Skeletal muscle satellite cell (primary cell): ENCODE measurements around the gene ADAMTS16.

Source experiments
- H3K27me3 ChIP-seq: 2 replicates; pipeline ENCODE4 v1.7.0; 2013; ENCODE audit warnings: low read length; ENCODE audit not compliant: control insufficient read depth, insufficient read depth
- H3K36me3 ChIP-seq: 2 replicates; pipeline ENCODE4 v1.7.0; 2013; ENCODE audit warnings: mild to moderate bottlenecking, control low read depth, low read length; ENCODE audit not compliant: insufficient read depth
- H3K4me1 ChIP-seq: 2 replicates; pipeline ENCODE4 v1.7.0; 2013; ENCODE audit warnings: low read length; ENCODE audit not compliant: control insufficient read depth, insufficient read depth
- H3K4me2 ChIP-seq: 2 replicates; pipeline ENCODE4 v1.7.0; 2013; ENCODE audit warnings: mild to moderate bottlenecking, low read length
- H3K4me3 ChIP-seq: 2 replicates; pipeline ENCODE4 v1.7.0; 2013; ENCODE audit warnings: low read length
- H3K9ac ChIP-seq: 2 replicates; pipeline ENCODE4 v1.7.0; 2013; ENCODE audit warnings: mild to moderate bottlenecking, low read depth, low read length, moderate library complexity
- H3K9me3 ChIP-seq: replicated peaks from 2 replicates; pipeline ENCODE4 v1.7.0; 2013; ENCODE audit warnings: mild to moderate bottlenecking, control low read depth, low read length

Gene ADAMTS16

DNA sequence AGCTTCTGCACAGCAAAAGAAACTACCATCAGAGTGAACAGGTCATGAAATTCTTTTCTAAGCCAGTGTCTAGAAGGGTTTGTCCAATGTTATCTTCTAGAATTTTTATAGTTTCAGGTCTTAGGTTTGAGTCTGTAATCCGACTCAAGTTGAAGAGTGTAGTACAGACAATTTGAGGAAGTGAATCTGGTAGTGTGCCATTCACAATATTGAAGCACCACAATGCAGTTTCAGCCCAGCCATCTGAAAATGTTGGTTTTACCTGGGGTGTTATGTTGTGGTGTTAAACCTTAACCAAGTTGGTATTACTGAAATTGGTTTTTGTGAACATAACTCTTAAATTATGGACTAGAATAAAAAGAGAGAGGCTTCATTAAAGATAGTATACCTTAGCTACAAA is 77.2 kb downstream of the ADAMTS16 start:
- no peaks in the 10 kb centered on the region for H3K36me3 ChIP-seq
- no peaks in the 10 kb centered on the region for H3K27me3 ChIP-seq
- no peak overlapping the region for H3K4me3 ChIP-seq
- no peaks in the 10 kb centered on the region for H3K9me3 ChIP-seq
- no peaks in the 10 kb centered on the region for H3K4me1 ChIP-seq
- no peak overlapping the region for H3K9ac ChIP-seq
- no peak overlapping the region for H3K4me2 ChIP-seq

DNA sequence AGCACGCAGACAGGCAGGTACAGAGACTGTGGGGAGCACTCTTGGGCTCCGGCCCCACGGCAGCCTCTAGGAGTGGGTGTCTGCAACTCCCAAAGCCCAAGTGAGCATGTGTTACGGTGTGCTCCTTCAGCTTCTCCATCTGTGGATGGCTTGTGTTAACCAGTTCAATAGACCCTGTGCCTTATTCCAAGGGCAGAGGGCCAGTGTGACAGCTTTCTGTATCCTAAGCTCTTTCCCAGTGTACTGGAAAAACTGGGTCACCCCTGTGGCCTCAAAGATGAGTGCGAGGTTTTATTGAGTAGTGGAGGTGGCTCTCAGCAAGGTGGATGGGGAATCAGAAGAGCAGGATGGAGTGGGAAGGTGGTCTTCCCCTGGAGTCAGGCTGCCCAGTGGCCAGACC is 78.3 kb downstream of the ADAMTS16 start:
- Histone ChIP-seq H3K36me3 (no peaks in the 10 kb centered on the region), H3K4me2 (no peak overlapping the region), H3K4me3 (no peak overlapping the region), H3K4me1 (no peaks in the 10 kb centered on the region), H3K9me3 (no peaks in the 10 kb centered on the region), H3K27me3 (no peaks in the 10 kb centered on the region), H3K9ac (no peak overlapping the region)

DNA sequence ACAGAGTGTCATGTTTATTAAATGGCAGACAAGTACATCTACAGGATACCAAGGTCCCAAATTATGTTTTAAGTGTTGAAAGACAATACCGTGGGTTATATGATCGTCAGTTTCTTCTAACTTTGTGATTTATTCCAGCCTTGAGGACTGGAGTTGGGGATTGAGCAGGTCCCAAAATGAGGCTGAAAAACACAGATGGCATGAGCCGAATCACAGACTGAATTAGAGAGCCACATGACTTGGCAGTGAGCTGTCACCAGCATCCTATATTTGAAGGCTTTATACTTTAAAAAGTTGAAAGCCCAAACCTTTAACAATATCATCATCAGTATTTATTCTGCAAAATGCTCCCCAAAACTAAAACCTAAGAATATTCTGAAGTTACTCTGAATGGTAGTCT is 79.4 kb downstream of the ADAMTS16 start:
- no peak overlapping the region for H3K4me3 ChIP-seq
- no peaks in the 10 kb centered on the region for H3K4me1 ChIP-seq
- H3K4me2 ChIP-seq: no peak overlapping the region
- H3K9ac ChIP-seq: no peak overlapping the region
- H3K27me3 ChIP-seq: no peaks in the 10 kb centered on the region
- H3K9me3 ChIP-seq: no peaks in the 10 kb centered on the region
- no peaks in the 10 kb centered on the region for H3K36me3 ChIP-seq

GRCh38 chr5:5220901-5221631 is 80.9 kb downstream of the ADAMTS16 start:
- no peak overlapping the region for H3K9ac ChIP-seq
- no peaks in the 10 kb centered on the region for H3K9me3 ChIP-seq
- H3K4me2 ChIP-seq: no peak overlapping the region
- H3K4me3 ChIP-seq: no peak overlapping the region
- H3K36me3 ChIP-seq: no peaks in the 10 kb centered on the region
- no peaks in the 10 kb centered on the region for H3K27me3 ChIP-seq
- no peaks in the 10 kb centered on the region for H3K4me1 ChIP-seq

- no peaks in the 10 kb centered on the region for H3K4me1 ChIP-seq
- H3K27me3 ChIP-seq: no peaks in the 10 kb centered on the region
- H3K9me3 ChIP-seq: no peaks in the 10 kb centered on the region
- H3K9ac ChIP-seq: no peak overlapping the region
- no peaks in the 10 kb centered on the region for H3K36me3 ChIP-seq
- no peak overlapping the region for H3K4me2 ChIP-seq
- H3K4me3 ChIP-seq: no peak overlapping the region
Observed at GRCh38 chr5:5221724-5222123, 81.6 kb downstream of the ADAMTS16 start.

DNA sequence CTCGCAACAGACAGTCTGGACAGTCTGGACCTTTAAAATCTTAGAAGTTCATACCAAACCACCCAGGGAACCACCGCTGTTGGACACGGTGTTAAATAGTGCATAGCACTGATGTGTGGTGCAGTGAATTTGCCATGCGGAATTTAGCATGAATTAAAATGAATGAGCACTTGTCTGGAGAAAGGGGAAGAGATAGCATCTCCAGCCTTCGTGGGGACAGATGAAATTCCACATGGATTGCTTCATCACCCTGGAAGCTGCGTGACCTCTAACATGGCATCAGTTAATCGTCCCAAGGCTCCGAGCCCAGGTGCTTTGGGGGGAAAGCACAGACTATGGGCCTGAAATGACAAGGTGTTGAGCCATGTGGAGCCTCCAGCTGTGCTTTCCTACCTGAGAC is 91.4 kb downstream of the ADAMTS16 start:
- Histone ChIP-seq H3K4me3 (no peak overlapping the region), H3K9ac (no peak overlapping the region), H3K36me3 (no peaks in the 10 kb centered on the region), H3K27me3 (no peaks in the 10 kb centered on the region), H3K9me3 (no peaks in the 10 kb centered on the region), H3K4me1 (no peaks in the 10 kb centered on the region), H3K4me2 (no peak overlapping the region)

DNA sequence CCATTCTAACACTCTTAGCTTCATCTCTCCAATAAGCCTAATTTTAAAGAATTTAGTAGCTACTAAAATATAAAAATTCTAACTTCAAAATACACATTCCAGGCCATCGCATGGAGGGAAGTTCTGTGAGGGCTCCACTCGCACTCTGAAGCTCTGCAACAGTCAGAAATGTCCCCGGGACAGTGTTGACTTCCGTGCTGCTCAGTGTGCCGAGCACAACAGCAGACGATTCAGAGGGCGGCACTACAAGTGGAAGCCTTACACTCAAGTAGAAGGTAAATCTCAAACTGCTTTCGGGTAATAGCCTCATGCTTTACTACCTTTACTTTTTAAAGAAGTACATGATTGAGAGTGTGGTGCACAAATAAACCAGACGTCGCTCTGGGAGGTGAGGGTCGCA is 94.8 kb downstream of the ADAMTS16 start:
- Histone ChIP-seq H3K27me3 (no peaks in the 10 kb centered on the region), H3K4me2 (no peak overlapping the region), H3K9ac (no peak overlapping the region), H3K4me3 (no peak overlapping the region), H3K4me1 (no peaks in the 10 kb centered on the region), H3K36me3 (no peaks in the 10 kb centered on the region), H3K9me3 (no peaks in the 10 kb centered on the region)

GRCh38 chr5:5235685-5236084 is 95.6 kb downstream of the ADAMTS16 start:
- Histone ChIP-seq H3K9me3 (no peaks in the 10 kb centered on the region), H3K9ac (no peak overlapping the region), H3K36me3 (no peaks in the 10 kb centered on the region), H3K4me1 (no peaks in the 10 kb centered on the region), H3K4me3 (no peak overlapping the region), H3K27me3 (no peaks in the 10 kb centered on the region), H3K4me2 (no peak overlapping the region)

GRCh38 chr5:5239191-5239590 is 99.1 kb downstream of the ADAMTS16 start:
- Histone ChIP-seq H3K36me3 (no peaks in the 10 kb centered on the region), H3K4me2 (no peak overlapping the region), H3K9me3 (no peaks in the 10 kb centered on the region), H3K4me3 (no peak overlapping the region), H3K9ac (no peak overlapping the region), H3K27me3 (no peaks in the 10 kb centered on the region), H3K4me1 (no peaks in the 10 kb centered on the region)

GRCh38 chr5:5240234-5240633 is 100.1 kb downstream of the ADAMTS16 start:
- Histone ChIP-seq H3K4me1 (no peaks in the 10 kb centered on the region), H3K36me3 (no peaks in the 10 kb centered on the region), H3K4me2 (no peak overlapping the region), H3K4me3 (no peak overlapping the region), H3K9me3 (no peaks in the 10 kb centered on the region), H3K9ac (no peak overlapping the region), H3K27me3 (no peaks in the 10 kb centered on the region)

- H3K4me2 ChIP-seq: no peak overlapping the region
- no peaks in the 10 kb centered on the region for H3K9me3 ChIP-seq
- no peak overlapping the region for H3K9ac ChIP-seq
- no peaks in the 10 kb centered on the region for H3K27me3 ChIP-seq
- no peak overlapping the region for H3K4me3 ChIP-seq
- no peaks in the 10 kb centered on the region for H3K36me3 ChIP-seq
- no peaks in the 10 kb centered on the region for H3K4me1 ChIP-seq
Observed at GRCh38 chr5:5242056-5242455, 101.9 kb downstream of the ADAMTS16 start.

DNA sequence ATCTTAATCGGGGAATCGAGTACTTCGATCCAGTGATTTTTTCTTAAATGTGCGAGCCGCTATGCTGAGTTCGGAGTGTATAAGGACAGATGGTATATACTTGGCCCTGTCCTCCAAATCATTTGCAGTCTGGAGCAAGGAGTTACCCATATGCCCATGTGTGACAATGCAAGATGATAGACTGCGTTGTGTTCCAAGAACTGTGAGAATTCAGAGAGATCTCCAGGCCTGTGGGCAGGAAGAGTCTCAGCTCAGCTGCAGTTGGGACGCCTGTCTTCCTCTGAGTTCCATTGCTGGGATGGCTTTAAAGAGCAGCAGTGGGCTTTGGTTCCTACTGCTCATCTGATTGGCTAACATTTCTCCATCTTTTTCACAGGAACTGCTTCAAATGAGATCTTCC is 106.6 kb downstream of the ADAMTS16 start:
- H3K4me3 ChIP-seq: no peak overlapping the region
- no peak overlapping the region for H3K9ac ChIP-seq
- no peaks in the 10 kb centered on the region for H3K27me3 ChIP-seq
- no peaks in the 10 kb centered on the region for H3K4me1 ChIP-seq
- no peaks in the 10 kb centered on the region for H3K9me3 ChIP-seq
- no peak overlapping the region for H3K4me2 ChIP-seq
- H3K36me3 ChIP-seq: no peaks in the 10 kb centered on the region
